GM23248 (cell line): Measurements from ENCODE around the gene CSTPP1. TPM values are rescaled to one million over a fixed set of nuclear protein-coding genes. Genes with fewer than 3 reads are reported as not detected.

Experiments
- DNase-seq: peaks from one replicate; pipeline ENCODE4 v3.0.0-alpha.2; 2015
- H2AFZ ChIP-seq: fragments of 200-600 bp; sonication (generic); 2 replicates; pipeline ENCODE4 v1.6.1; 2016; ENCODE audit warnings: antibody characterized with exemption
- H3F3A ChIP-seq: fragments of 200-600 bp; sonication (generic); 2 replicates; pipeline ENCODE4 v1.6.1; 2016; ENCODE audit warnings: mild to moderate bottlenecking, antibody characterized with exemption, mixed run types; ENCODE audit not compliant: insufficient read depth
- H3K27ac ChIP-seq: fragments of 200-600 bp; sonication (generic); 2 replicates; pipeline ENCODE4 v1.5.1; 2016; ENCODE audit warnings: mild to moderate bottlenecking
- H3K27me3 ChIP-seq: fragments of 200-600 bp; sonication (generic); replicated peaks from 2 replicates; pipeline ENCODE4 v1.6.1; 2016; ENCODE audit warnings: mild to moderate bottlenecking; ENCODE audit not compliant: insufficient read depth
- H3K36me3 ChIP-seq: fragments of 200-600 bp; sonication (generic); 2 replicates; pipeline ENCODE4 v1.6.1; 2016; ENCODE audit warnings: low read depth, mild to moderate bottlenecking
- H3K4me1 ChIP-seq: fragments of 200-600 bp; sonication (generic); 2 replicates; pipeline ENCODE4 v1.6.1; 2016; ENCODE audit warnings: mild to moderate bottlenecking; ENCODE audit not compliant: insufficient read depth
- H3K4me2 ChIP-seq: fragments of 200-600 bp; sonication (generic); one replicate; pipeline ENCODE4 v1.6.1; 2016; ENCODE audit warnings: mild to moderate bottlenecking; ENCODE audit not compliant: unreplicated experiment
- H3K4me3 ChIP-seq: fragments of 200-600 bp; sonication (generic); 2 replicates; pipeline ENCODE4 v1.5.1; 2016; ENCODE audit warnings: mild to moderate bottlenecking
- H3K79me2 ChIP-seq: fragments of 200-600 bp; sonication (generic); 2 replicates; pipeline ENCODE4 v1.6.1; 2016; ENCODE audit warnings: mild to moderate bottlenecking; ENCODE audit not compliant: insufficient read depth
- H3K9ac ChIP-seq: fragments of 200-600 bp; sonication (generic); 2 replicates; pipeline ENCODE4 v1.6.1; 2016; ENCODE audit warnings: mild to moderate bottlenecking
- H3K9me2 ChIP-seq: fragments of 200-600 bp; sonication (generic); 2 replicates; pipeline ENCODE4 v1.6.1; 2016; ENCODE audit warnings: mixed run types, mild to moderate bottlenecking, moderate library complexity; ENCODE audit not compliant: insufficient read depth
- H3K9me3 ChIP-seq: fragments of 200-600 bp; sonication (generic); one replicate; pipeline ENCODE4 v1.6.1; 2017; ENCODE audit warnings: low read depth
- H4K20me1 ChIP-seq: fragments of 200-600 bp; sonication (generic); 2 replicates; pipeline ENCODE4 v1.6.0; 2016; ENCODE audit not compliant: insufficient read depth
- EZH2 ChIP-seq: fragments of 200-600 bp; sonication (generic); IDR thresholded peaks from 2 replicates; pipeline ENCODE4 v1.6.1; 2018; ENCODE audit warnings: antibody characterized with exemption, mild to moderate bottlenecking; ENCODE audit not compliant: insufficient read depth, poor library complexity, severe bottlenecking
- EZH2phosphoT487 ChIP-seq: fragments of 200-600 bp; sonication (generic); IDR thresholded peaks from 2 replicates; pipeline ENCODE4 v1.6.1; 2018; ENCODE audit warnings: antibody characterized with exemption, moderate library complexity, mild to moderate bottlenecking, low read depth; ENCODE audit not compliant: insufficient read depth
- WGBS, 2 experiments: methylation state at CpG; one replicate each; pipeline ENCODE4 v1.1.6; 2015 to 2017; ENCODE audit warnings: low lambda C conversion rate in 2 of 2, low coverage in 1 of 2; ENCODE audit errors: missing lambda C conversion rate in 2 of 2; 5-methylcytosine and 5-hydroxymethylcytosine counted together
- in situ Hi-C: fragments of 300-500 bp; cut with MboI; formaldehyde crosslinking; loops from 2 replicates; pipeline ENCODE4 v1.15.0; 2020
- polyA plus RNA-seq: library from polyadenylated mRNA; unstranded; fragments of >200 nt; fragmentation: Nextera tagmentation; extraction: Ambion mirVana; gene quantifications from 2 replicates; pipeline ENCODE4 v1.2.1, GENCODE V29; 2016
- total RNA-seq: library from RNA; depleted of rRNA; stranded (reverse); fragments of >200 nt; shearing (Covaris generic); gene quantifications from 2 replicates; pipeline ENCODE4 v1.2.3, GENCODE V29; 2014

Gene CSTPP1
- total and polyA plus RNA-seq, 2 experiments from 2014 or later, result 21.7 to 39.9 TPM

DNA sequence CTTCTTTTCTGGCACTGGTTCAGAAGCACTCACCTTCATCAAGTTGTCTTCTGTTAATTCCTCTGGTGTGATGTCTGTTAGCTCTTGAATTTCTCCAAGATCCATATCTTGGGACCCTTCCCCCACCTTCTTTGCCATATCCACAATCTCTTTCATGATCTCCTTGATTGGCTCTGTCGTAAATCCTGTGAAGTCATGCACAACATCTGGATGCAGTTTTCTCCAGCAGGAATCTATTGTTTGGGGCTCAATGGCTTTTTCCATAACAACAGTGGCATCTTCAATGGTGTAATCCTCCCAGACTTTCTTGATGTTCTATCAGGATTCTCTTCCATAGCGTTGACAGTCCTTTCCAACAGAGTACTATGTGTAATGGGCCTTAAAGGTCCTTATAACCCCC lies 96.9 kb downstream of the CSTPP1 start:
- Histone ChIP-seq H3K4me3 (no peak overlapping the region), H4K20me1 (no peaks in the 10 kb centered on the region), H3K36me3 (no peaks in the 10 kb centered on the region), H3K27ac (no peak overlapping the region), H3K27me3 (no peaks in the 10 kb centered on the region), H3K79me2 (no peaks in the 10 kb centered on the region), H3K9ac (no peak overlapping the region), H3K9me2 (no peaks in the 10 kb centered on the region), H2AFZ (no peak overlapping the region), H3F3A (no peaks in the 10 kb centered on the region), H3K9me3 (no peaks in the 10 kb centered on the region), H3K4me2 (no peak overlapping the region), H3K4me1 (no peaks in the 10 kb centered on the region)
- in situ Hi-C loops, result no loop called here
- WGBS, 2 experiments, result 12 to 21% methylated on average over 2 of the region's 2 CpGs
- DNase-seq, result peak; percentile 36
- TF ChIP-seq EZH2 (no peak), EZH2phosphoT487 (no peak)

DNA sequence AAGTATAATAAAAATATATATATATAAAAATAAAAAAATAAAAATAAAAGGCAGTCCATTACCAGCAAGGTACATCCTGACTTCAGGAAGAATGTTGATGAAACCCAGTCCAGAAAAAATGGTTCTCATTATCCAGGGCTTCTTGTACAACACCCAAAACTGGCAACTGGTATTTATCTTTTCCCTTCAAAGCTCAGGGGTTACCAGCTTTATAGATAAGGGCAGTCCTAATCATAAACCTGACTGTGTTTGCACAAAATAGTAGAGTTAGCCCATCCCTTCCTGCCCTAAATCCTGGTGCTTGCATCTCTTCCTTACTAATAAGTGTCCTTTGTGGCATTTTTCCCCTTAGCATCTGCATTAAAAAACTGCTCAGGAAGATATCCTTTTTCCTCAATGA lies 97.5 kb downstream of the CSTPP1 start:
- H3K9me2 ChIP-seq, result no peaks in the 10 kb centered on the region
- no peaks in the 10 kb centered on the region for H3K4me1 ChIP-seq
- no peaks in the 10 kb centered on the region for H3K36me3 ChIP-seq
- no peaks in the 10 kb centered on the region for H3K9me3 ChIP-seq
- no peak overlapping the region for H3K4me3 ChIP-seq
- no peaks in the 10 kb centered on the region for H3F3A ChIP-seq
- H3K27me3 ChIP-seq, result no peaks in the 10 kb centered on the region
- TF ChIP-seq EZH2 (no peak), EZH2phosphoT487 (no peak)
- H3K9ac ChIP-seq, result no peak overlapping the region
- H2AFZ ChIP-seq, result no peak overlapping the region
- no peak overlapping the region for H3K4me2 ChIP-seq
- H3K27ac ChIP-seq, result no peak overlapping the region
- DNase-seq, result no peak
- in situ Hi-C loops, result no loop called here
- H4K20me1 ChIP-seq, result no peaks in the 10 kb centered on the region
- H3K79me2 ChIP-seq, result no peaks in the 10 kb centered on the region

GRCh38 chr11:47035108-47035507 lies 98.5 kb downstream of the CSTPP1 start:
- no peaks in the 10 kb centered on the region for H3K4me1 ChIP-seq
- H3K9me2 ChIP-seq, result no peaks in the 10 kb centered on the region
- H2AFZ ChIP-seq, result no peak overlapping the region
- H3K36me3 ChIP-seq, result no peaks in the 10 kb centered on the region
- no peak overlapping the region for H3K9ac ChIP-seq
- H3K27me3 ChIP-seq, result no peaks in the 10 kb centered on the region
- TF ChIP-seq EZH2 (no peak), EZH2phosphoT487 (no peak)
- in situ Hi-C loops, result no loop called here
- DNase-seq, result no peak
- no peak overlapping the region for H3K27ac ChIP-seq
- no peaks in the 10 kb centered on the region for H3K9me3 ChIP-seq
- no peaks in the 10 kb centered on the region for H4K20me1 ChIP-seq
- no peaks in the 10 kb centered on the region for H3K79me2 ChIP-seq
- no peak overlapping the region for H3K4me2 ChIP-seq
- H3F3A ChIP-seq, result no peaks in the 10 kb centered on the region
- H3K4me3 ChIP-seq, result no peak overlapping the region
- WGBS, 2 experiments, result 93 to 96% methylated on average over 5 of the region's 5 CpGs

GRCh38 chr11:47044119-47044518 lies 107.6 kb downstream of the CSTPP1 start:
- H3K9me2 ChIP-seq, result no peaks in the 10 kb centered on the region
- no peak for TF ChIP-seq EZH2
- H3K79me2 ChIP-seq, result no peaks in the 10 kb centered on the region
- H2AFZ ChIP-seq, result no peak overlapping the region
- H3K9me3 ChIP-seq, result no peaks in the 10 kb centered on the region
- no peaks in the 10 kb centered on the region for H3K27me3 ChIP-seq
- H3K4me2 ChIP-seq, result no peak overlapping the region
- H3K36me3 ChIP-seq, result no peaks in the 10 kb centered on the region
- no peak overlapping the region for H3K27ac ChIP-seq
- no peak overlapping the region for H3K9ac ChIP-seq
- WGBS, 2 experiments, result 98 to 99% methylated on average over 6 of the region's 6 CpGs
- H4K20me1 ChIP-seq, result no peaks in the 10 kb centered on the region
- no peaks in the 10 kb centered on the region for H3F3A ChIP-seq
- no peaks in the 10 kb centered on the region for H3K4me1 ChIP-seq
- in situ Hi-C loops, result no loop called here
- DNase-seq, result no peak
- H3K4me3 ChIP-seq, result no peak overlapping the region

DNA sequence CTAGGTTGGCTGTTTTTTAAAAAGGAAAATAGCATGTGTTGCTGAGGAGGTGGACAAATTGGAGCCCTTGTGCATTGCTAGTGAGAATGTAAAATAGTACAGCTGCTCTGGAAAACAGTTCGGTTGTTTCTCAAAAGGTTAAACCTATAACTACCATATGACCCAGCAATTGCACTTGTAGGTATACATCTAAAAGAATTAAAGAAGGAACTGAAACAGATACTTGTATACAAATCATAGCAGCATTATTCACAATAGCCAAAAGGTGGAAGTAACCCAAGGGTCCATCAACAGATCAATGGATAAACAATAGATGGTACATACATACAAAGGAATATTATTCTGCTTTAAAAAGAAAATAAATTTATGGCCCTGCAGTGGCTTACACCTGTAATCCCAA lies 111.4 kb downstream of the CSTPP1 start:
- in situ Hi-C loops, result no loop called here
- no peaks in the 10 kb centered on the region for H3K9me2 ChIP-seq
- H3K4me3 ChIP-seq, result no peak overlapping the region
- no peaks in the 10 kb centered on the region for H3K79me2 ChIP-seq
- no peak for TF ChIP-seq EZH2phosphoT487
- no peak for TF ChIP-seq EZH2
- no peaks in the 10 kb centered on the region for H4K20me1 ChIP-seq
- no peaks in the 10 kb centered on the region for H3F3A ChIP-seq
- no peaks in the 10 kb centered on the region for H3K27me3 ChIP-seq
- H3K4me2 ChIP-seq, result no peak overlapping the region
- no peaks in the 10 kb centered on the region for H3K9me3 ChIP-seq
- H3K4me1 ChIP-seq, result no peaks in the 10 kb centered on the region
- no peak overlapping the region for H3K27ac ChIP-seq
- H2AFZ ChIP-seq, result no peak overlapping the region
- H3K36me3 ChIP-seq, result no peaks in the 10 kb centered on the region
- DNase-seq, result no peak
- no peak overlapping the region for H3K9ac ChIP-seq
- 98 to 100% methylated on average over 1 of the region's 1 CpG for WGBS, 2 experiments
